Mammary epithelial cell (primary cell): ENCODE results near the gene DRD4.

Source experiments
- CTCF ChIP-seq, 2 donors: IDR thresholded peaks in 1 of 2; conservative IDR thresholded peaks in 1 of 2; 2 replicates each; pipeline ENCODE4 v1.5.1; 2011 to 2012; ENCODE audit warnings: inconsistent platforms in 2 of 2, low read length in 2 of 2, mild to moderate bottlenecking in 2 of 2, control low read depth in 1 of 2, low read depth in 1 of 2; ENCODE audit not compliant: insufficient read depth in 1 of 2; ENCODE audit errors: extremely low read depth in 1 of 2
- EZH2 ChIP-seq: IDR thresholded peaks from 2 replicates; pipeline ENCODE4 v1.6.1; 2012; ENCODE audit warnings: low read length, inconsistent platforms, borderline replicate concordance

GRCh38 chr11:613369-613968 is 23.6 kb upstream of the DRD4 start:
- TF ChIP-seq CTCF (conservative IDR thresholded peaks at IDR 0.05 in 1 of 2, IDR thresholded peaks at IDR 0.05 in 1 of 2; ENCODE audit: extremely low read depth in 1 of 2, insufficient read depth in 1 of 2, low read depth in 1 of 2, low read length in 2 of 2) (no peak), EZH2 (no peak)
